HG02642 (cell line): ENCODE measurements around the gene ULBP1.
"Not testable (repeated sequence)": the region's sequence is repeated elsewhere in the genome, so short reads cannot be mapped to it uniquely, and the experiment has no call there.

ENCODE experiments used
- ATAC-seq: cut with Tn5 transposase; IDR thresholded peaks from one replicate; pipeline ENCODE4 v1.9.1; 2021; ENCODE audit warnings: mild to moderate bottlenecking; ENCODE audit not compliant: unreplicated experiment, poor library complexity

Gene ULBP1

GRCh38 chr6:149963462-149964307 is at the start of gene ULBP1:
TSS of gene ULBP1 (plus strand) at chr6:149963943. CDS start at chr6:149964050, 107 bp downstream.
- ATAC-seq = peak; percentile 52

DNA sequence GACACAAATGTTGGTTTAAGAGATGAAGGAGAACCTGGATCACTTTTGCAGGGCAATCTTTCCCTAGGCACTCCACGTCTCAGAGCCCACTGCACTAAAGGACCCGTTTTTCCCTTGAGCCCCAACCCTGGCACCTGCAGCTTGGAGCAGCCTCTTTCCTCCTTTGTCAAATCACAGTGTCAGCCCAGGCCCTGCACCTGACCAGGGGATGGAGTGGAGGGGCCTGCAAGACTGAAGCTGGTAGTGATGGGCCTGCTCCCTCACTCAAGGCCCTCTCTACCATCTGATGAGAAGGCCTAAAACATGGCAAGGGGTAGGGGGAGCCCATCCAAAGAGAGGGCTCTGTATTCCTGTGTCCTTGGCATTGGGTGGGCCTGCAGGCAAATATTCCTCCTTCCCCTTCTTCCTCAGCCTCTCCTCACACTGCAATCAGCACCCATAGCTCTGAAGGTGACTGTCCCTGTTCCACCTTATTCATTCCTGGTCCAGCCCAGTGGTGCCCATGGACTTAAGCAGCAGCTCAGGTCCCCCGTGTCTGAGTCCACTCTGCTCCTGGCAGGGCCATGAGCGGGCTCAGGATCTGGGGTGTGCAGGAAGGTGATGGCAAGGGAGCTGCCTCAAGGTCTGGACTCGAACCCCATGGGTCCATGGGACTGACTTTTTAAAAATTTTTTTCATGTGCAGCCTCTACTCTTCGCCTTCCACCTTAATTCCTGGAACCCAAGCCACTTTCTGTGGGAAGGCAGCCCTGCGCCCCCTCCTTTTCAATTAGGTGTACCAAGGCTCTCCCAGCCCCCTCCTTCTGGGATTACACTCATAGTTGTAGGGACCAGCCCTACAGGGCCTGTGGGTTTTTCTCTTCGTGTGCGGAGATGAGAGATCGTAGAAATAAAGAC is 47.5 kb upstream of the ULBP1 start:
- ATAC-seq = no peak

DNA sequence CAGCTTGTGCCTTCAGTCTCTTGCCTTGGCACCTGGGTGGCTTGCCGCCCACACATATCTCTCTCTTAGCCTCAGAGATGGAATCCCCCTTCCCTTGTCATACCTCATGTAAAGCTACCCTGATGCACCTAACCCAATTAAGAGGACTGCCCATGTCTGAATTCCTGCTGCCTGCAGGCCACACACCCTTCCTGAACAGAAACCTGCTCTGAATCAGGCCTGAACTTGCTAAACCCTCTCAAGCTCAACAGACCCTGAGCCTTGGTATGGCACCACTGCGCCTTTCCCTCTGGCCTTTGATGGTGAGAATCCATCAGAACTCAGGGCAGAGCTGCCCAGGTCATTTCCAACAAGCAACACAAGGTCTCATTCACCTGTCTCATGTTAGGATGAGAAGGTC is 46.1 kb upstream of the ULBP1 start:
- ATAC-seq = no peak

DNA sequence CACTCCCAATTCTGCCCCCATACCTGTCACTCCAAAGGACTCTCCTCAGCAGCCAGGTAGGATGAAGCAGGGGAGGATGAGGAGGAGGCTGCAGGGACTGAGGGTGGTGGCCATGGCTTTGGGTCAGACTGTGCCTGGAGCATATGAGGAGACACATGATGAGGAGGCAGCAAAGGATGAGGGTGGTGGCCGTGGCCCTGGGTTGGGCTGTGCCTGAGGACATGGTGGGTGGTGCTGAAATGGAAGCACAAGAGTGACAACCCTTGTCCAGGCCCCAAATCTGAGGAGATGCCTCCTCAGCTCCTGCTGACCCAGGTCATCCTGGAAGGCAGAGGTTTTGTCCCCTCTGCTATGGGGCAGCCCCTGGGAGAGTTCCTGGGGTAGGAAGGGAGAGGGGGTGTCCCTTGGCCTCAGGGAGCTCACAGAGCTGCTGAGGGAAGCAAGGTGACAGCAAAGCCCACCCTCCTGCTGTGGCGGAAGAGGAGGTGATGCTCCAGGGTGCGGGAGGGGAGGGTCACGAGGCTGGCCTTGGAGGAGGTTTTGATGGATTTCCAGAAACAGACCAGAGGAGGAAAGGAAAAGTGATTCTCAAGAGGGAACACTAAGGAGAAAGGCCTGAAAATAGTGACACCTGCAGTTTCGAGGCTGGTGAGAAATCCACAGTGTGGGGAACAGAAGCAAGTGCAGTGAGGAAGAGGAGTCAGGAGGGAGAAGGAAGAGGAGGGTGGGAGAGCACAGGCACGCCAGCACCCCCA is 45.4 kb upstream of the ULBP1 start:
- no peak for ATAC-seq

GRCh38 chr6:149919126-149919833 is 44.5 kb upstream of the ULBP1 start:
- not testable (repeated sequence) for ATAC-seq

DNA sequence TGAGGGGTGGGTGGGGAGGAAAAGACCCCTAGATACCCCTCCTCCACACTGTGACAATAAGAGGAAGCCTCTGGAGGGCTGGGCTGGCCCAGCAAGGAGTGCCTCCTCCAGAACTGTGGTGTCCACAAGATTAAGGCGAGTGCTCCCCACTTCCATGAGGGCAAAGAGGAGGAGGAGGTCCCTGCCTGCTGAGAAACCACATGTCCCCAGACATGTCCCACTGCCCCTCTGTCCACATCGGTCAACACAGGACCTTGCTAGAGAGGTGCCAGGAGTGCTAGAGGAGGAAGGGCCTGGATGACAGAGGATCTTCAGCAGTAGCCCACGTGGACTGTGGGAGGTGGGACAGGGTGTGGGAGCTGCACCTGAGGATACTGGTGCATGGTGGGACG is 43.9 kb upstream of the ULBP1 start:
- no peak for ATAC-seq

DNA sequence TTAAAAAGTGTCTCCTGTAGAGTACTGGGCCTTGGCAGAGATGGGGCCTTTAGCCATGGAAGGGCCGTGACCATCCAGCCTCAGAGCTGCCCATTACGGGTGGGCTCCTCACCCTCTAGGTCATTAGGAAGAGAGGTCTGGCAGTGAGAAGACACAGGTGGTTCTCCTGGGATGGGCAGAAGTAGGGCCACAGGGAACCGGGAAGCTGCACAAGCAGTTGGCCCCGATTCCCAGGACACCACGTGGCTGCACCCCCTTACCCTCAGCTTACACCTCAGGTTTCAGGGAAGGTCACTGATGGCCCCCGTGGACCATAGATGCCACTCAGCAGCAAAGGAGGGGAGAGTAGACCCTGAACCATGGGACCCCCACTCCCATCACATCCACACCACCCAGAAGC is 42.4 kb upstream of the ULBP1 start:
- no peak for ATAC-seq

GRCh38 chr6:149922091-149922490 is 41.7 kb upstream of the ULBP1 start:
- not testable (repeated sequence) for ATAC-seq

GRCh38 chr6:149922642-149923326 is 41.0 kb upstream of the ULBP1 start, which contains the start of gene RAET1G:
TSS of gene RAET1G (minus strand) at chr6:149923121. CDS start at chr6:149923010, 111 bp downstream.
- no peak for ATAC-seq

DNA sequence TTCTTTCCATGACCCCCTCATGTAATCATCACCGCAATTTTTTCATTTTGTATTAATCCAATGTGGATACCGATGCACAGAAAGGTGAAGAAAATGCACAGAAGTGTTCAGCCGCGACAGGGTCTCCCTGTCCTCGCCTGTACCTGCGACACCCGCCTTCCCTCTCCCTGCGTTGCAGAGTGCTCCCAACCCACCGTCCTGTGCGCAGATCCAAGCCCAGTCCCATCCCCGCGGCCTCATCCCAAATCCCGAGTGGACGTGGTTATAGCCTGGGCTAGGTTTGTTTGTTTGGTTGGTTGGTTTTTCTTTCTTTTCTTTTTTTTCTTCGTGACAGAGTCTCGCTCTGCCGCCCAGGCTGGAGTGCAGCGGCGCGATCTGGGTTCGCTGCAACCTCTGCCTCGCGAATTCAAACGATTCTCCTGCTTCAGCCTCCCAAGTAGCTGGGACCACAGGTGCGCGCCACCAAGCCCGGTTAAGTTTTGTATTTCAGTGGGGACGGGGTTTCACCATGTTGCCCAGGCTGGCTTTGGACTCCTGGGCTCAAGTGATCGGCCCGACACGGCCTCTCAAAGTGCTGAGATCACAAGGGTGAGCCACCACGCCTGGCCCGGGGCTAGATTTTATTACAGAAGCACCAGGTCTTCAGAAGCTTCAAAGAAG is 40.3 kb upstream of the ULBP1 start:
- no peak for ATAC-seq

GRCh38 chr6:149924206-149924932 is 39.4 kb upstream of the ULBP1 start:
- no peak for ATAC-seq

- ATAC-seq = no peak
Measured at GRCh38 chr6:149924933-149925252, 38.9 kb upstream of the ULBP1 start.

- ATAC-seq = no peak
Measured at GRCh38 chr6:149925253-149925973, 38.3 kb upstream of the ULBP1 start.

DNA sequence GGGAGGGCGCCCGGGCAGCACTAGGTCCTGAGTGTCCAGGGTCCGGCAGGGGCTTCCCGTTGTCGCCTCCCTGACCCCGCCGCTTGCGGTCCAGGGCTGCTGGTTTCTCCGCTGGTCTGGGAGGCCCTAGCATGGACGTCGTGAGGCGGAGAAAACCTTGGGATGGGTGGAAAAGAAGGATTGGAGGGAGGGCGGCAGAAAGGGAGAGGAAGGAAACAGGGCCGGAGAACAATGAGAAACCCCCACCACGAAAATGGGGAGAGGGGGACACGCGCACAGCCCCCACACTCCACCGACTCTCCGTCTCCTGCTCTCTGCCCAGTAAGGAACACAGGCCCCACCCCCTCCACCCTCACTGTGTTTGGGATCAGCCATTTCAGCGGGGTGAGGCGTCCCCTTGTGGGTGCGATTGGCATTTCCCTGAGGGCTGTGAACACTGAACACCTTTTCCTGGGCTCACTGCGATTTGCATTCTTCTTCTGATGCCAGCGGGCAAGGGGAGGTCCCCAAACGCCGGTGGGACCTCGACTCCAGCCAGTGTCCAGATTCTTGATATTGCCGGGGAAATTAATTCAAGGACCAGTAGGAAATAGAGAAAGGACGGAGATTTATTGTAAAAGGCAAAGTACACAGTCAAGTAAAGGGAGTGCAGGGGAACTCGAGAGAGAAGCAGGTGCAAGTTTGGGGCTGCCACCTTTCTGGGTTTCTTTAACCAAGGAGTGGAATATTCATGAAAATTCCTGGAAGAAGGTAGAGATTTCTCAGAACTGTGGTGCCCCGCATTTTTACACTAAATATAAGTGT is 37.6 kb upstream of the ULBP1 start:
- ATAC-seq = no peak

GRCh38 chr6:149927025-149927424 is 36.7 kb upstream of the ULBP1 start:
- not testable (repeated sequence) for ATAC-seq

GRCh38 chr6:149929422-149929821 is 34.3 kb upstream of the ULBP1 start:
- no peak for ATAC-seq

DNA sequence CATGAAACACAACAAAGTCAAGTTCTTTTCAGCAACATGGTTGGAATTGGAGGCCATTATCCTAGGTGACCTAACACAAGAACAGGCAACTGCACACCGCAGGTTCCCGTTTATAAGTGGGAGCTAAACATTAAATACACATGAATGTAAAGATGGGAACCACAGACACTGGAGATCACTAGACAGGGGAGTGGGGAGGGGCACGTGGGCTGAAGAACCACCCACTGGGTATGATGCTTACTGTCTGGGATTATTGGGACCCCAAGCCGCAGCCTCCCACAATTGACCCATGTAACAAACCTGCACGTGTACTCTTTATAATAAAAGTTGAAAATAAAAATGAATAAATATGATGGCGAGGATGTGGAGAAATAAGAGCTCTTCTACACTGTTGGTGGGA is 32.2 kb upstream of the ULBP1 start:
- no peak for ATAC-seq
